GM18498 (cell line): Measurements from ENCODE around the gene HNRNPA3.
A peak's percentile ranks its signal among the peaks of the same experiment; 100 is the strongest.
"Not testable (repeated sequence)": the region's sequence is repeated elsewhere in the genome, so short reads cannot be mapped to it uniquely, and the experiment has no call there.

Experiments
- ATAC-seq: cut with Tn5 transposase; IDR thresholded peaks from one replicate; pipeline ENCODE4 v1.9.1; 2021; ENCODE audit warnings: mild to moderate bottlenecking, moderate library complexity; ENCODE audit not compliant: unreplicated experiment

Gene HNRNPA3

GRCh38 chr2:177212106-177212890, at the start of gene HNRNPA3:
TSS of gene HNRNPA3 (plus strand) at chr2:177212794. CDS start at chr2:177212800, 6 bp downstream.
- peak; percentile 90 for ATAC-seq

DNA sequence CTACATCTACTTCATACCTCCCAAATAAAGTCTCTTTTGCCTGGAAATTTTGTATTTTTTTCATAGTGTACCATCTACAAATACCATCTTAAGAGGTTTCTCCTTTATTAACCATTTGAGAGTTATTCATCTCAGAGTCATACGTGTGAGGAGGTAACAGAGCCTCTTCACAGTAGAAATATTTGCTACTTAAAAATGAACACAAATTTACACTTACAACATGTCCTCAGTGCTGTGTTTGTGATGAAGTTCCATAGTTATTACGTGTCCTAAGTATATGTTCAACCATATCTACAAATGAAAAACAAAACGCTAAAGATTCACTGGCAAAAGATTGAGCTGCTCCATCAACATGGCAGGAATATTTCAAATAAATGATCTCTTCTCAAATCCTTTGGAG, 48.5 kb upstream of the HNRNPA3 start:
- ATAC-seq = no peak

GRCh38 chr2:177164584-177165052, 48.0 kb upstream of the HNRNPA3 start:
- ATAC-seq = peak; percentile 59

DNA sequence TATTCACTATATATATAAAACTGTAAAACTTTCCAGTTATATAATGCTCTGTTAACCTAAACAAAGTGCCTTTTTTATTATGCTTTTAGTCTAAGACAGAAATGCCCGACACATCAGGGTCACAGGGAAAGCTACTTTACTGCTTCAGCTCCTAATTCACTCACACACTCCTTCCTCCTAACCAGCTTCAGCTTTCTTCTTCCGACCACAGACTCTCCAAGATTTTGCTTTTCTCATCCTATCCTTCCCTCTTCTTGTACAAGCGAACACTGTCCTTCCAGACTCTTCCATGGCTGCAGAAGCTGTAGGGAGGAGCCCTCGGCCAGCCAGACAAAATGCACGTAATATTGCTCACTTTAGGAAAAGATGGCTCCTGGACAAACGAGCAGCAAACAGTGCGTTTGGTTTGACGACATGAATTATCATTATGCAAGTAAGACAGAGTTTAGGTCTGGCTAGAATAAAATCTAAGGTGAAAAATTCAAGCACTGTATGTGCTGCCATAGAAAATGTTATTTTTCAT, 47.5 kb upstream of the HNRNPA3 start:
- no peak for ATAC-seq

DNA sequence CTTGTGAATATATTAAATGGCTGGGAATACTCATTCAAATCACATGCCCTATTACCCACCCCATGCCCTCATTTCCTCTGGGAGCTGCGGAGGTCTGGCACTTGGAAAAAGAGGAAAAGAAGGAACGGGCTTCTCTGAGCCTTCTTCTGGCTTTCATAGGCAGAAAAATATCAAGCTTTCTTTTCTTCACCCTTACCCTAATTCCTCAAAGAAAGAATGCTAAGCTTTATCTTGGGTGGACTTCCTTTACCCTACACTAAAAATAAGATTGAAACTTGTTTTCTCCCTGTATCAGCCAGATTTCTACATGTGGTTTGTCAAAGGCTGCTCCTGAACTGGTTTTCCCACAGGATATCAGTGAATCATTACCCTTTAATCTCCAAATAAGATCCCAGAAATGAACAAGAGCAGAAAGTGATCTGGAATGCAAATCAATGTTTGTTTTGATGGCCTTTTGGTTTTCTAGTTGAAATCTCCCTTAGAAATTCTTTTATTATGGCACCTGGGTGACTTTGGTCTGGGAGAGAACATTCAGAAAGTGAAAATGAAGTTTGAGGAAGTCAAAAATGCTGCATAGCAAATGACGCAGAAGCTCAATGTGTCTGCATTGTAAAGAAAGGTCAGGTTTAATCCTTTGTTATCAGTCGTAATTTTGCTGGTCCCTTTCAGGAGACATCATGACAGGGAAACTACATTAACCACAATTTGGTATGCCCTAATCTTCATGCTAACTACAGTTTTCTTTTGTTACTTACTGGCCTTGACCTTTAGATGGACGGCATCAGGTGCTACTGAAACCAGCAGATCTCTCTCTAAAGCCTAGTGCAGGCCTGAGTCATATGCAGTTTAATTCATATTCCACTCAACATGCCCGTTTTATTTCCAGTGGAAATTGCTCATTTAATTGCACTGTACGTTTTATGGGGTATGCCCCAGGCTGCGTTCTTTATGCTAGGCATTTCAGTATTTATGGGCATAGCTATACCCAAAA, 46.6 kb upstream of the HNRNPA3 start:
- ATAC-seq = peak; percentile 49

DNA sequence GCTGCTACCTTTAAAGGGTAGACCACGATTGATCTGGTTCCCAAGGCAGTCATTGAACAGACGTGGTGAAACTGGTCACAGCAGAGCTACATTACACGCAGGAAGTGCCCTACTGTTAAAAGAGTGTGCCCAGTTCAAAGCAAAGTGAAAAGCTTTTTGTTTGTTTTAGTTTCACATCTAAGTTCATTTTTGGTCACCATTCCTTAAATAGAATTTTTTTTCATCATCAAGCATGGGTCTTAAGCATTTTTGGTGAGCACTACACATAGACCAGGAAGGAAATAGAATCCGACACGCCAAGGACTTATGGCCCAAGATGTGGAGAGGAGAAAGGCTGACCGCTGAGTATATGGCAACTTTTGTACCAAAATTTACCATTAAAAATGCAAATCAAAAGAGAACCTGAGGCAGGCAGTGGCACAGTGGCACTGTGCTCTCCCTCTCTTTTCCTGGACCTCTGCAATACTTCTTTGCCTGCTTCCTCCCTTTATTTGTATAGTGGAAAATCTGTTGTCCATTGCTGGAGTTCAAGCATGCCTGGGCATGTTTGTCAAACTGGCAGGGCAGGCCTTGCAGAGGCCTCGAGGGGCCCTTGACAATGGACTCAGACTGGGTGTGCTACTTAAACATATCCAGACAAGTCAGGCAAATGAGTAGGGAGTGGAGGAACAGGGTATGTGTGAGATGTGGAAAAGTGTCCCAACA, 42.6 kb upstream of the HNRNPA3 start:
- peak; percentile 82 for ATAC-seq

DNA sequence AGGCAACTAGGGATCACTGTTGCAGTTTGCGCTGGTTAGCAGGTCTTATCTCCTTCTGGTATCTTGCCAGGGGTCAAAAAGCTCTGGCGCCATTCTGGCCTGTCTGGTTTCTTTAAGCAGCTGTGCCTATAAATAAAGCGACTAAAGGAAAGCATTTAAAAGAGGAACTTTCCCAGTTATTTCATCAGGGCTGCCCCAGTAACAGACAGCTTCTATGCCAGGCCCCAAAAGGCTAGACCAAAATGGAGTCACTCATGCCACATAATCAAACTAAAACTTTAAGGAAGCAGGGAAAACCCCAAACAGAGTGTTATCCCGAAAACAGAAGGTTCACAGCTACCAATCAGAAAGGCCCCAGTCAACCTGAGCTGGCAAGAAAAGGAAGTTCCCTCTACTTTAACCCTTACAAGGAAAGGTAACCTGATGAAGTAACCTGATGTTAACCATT, 41.2 kb upstream of the HNRNPA3 start:
- no peak for ATAC-seq

DNA sequence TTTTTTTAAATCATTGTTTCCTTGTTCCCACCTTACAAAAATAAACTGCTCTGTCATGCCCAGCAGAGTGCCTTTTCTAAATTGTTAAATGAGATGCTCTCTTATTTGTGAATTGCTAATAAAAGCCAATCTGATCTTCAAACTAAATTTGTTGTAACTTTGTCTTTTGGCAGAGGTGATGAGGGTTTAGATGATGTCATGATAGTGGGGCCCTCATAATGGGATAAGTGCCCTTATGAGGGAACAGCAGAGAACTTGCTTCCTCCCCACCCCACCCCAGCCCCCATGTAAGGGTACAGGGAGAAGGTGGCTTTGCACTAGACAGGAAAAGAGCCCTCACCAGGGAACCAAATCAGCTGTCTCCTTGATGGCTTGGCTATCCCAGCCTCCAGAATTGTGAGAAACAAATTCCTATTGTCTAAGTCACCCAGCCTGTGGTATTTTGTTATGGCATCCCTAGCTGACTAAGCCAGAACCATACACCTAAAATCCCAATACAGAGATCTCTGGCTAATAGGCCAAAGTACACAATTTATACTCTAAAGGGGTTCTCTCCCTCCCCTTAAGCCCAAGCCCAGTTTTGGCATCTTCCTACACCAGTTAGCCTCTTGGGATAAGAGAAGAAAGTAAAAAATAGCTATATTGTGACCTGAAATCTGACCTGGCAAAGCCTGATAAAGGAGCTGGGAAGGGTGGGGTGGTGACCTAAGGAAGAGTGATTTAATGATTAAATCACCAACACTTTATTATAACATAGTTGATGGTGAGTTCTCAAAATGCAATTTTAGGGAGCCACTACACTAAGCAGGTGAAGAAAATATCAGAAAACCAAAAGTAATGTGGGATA, 40.3 kb upstream of the HNRNPA3 start:
- no peak for ATAC-seq

DNA sequence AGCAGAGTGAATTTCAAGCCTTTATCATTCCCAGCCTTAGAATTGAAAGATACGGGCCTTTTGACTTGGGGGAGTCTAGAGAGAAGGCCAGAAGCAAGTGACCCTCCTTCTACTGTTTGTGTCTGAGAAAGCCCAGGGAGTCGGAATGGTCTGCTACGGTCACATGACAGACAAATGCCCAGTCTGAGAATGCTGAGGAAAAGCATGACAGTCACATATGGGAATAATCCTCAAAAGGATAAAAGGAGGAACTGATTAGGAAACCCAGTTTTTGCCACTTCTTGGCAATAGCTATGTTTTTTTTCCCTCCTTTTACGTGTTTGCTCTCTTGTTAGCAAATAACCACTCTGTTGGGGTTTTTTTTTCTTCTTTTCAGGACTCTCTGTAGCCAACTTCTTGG, 38.1 kb upstream of the HNRNPA3 start:
- no peak for ATAC-seq

DNA sequence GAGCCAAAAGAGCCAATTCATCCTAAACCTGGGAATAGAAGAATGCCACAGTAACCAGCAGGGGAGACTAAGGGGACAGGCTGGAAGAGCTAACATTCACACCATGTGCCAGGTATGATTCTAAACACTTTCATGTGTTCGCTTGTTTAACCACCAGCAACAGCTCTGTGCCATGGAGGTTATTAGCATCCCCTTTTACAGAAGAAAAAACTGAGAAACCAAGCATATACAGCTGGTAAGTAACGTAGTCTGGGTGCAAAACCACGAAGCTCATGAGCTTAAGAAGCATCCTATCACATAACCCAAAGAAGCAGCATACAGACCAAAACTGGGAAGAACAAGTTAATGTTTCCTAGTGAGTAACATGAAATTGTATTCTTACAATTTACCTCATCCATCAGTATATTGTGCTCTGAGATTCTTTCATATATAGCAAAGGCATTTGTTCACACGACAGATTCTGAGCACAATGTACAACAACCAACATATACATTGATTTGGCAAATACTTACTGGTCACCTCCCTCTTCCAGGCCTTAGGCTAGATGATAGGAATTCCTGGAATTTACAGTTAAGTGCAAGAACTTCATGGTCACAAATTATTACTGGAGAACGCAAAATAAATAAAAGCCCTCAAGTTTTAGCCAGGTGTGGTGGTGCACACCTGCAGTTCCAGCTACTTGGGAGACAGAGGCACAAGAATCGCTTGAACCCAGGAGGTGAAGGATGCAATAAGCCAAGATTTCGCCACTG, 36.5 kb upstream of the HNRNPA3 start:
- no peak for ATAC-seq

- no peak for ATAC-seq
These were observed 33.8 kb upstream of the HNRNPA3 start for GRCh38 chr2:177178797-177179196.

DNA sequence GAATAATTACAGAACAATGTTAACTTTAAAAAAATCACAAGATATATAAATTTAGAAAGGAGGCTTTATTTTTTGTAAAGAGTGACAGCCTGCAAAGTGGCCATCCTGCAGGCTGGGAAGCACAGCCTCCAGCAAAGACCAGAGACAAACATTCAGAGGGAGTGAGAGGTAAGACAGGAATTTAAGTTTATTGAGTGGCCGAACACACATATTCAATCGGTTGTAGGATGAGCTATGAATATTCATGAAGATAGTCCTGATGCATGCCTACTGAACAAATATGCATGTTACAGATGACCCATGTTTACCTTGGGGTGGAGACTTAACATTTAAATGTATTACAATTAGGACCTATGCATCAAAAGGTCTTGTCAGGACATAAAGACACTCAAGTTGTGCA, 33.4 kb upstream of the HNRNPA3 start:
- no peak for ATAC-seq

DNA sequence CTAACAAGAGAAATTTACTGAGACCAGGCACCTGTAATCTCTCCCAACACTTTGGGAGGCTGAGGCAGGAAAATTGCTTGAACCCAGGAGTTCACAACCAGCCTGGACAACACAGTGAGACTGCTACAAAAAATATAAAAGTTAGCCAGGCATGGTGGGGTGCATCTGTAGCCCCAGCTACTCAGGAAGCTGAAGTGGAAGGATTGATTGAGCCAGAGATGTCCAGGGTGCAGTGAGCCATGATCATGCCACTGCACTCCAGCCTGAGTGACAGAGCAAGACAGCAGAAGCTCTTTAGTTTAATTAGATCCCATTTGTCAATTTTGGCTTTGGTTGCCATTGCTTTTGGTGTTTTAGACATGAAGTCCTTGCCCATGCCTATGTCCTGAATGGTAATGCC, 32.9 kb upstream of the HNRNPA3 start:
- ATAC-seq = not testable (repeated sequence)

DNA sequence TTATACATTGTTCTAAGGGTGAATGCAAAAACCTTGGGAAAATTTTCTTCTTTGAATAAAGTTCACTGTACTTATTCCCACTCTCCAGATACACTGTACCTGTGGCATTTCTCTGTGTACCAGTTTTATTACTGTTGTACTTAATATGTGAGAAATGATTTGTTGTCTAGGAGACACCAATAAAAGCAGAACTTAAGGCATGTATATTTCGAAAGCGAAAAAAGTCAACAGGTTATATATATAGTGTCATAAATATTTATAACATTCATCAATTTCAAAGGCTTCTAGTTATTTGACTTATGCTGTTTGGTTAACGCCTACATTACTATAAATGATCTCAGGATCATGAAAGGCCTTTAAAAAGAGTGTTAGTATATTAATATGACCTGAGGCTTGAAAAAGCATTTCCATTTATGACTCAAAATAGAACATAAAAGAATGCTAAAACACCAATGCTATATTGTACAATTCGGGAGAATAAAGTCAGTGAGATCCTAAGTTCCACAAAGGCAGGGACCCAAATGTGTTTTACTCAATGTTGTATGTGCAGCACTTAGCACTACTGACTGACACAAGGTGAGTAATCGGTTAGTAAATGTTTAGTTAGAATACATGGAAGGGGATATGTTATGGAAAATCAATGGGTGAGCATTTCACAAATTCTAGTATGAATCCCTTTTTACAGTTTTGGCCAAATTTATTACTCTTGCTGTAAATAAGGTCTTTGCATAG, 32.2 kb upstream of the HNRNPA3 start:
- ATAC-seq = no peak

GRCh38 chr2:177183860-177184259, 28.7 kb upstream of the HNRNPA3 start:
- no peak for ATAC-seq

DNA sequence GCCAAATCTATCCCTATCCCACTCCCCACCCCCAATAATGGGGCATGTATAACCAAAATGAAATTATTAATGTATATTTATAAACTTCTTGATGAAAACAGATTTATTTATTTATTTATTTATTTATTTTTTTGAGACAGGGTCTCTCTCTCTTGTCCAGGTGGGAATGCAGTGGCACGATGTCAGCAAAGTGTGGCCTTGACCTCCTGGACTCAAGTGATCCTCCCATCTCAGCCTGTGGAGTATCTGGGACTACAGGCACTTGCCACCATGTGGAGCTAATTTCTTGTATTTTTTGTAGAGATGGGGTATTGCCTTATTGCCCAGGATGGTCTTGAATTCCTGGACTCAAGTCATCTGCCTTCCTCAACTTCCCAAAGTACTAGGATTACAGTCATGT, 28.0 kb upstream of the HNRNPA3 start:
- no peak for ATAC-seq

DNA sequence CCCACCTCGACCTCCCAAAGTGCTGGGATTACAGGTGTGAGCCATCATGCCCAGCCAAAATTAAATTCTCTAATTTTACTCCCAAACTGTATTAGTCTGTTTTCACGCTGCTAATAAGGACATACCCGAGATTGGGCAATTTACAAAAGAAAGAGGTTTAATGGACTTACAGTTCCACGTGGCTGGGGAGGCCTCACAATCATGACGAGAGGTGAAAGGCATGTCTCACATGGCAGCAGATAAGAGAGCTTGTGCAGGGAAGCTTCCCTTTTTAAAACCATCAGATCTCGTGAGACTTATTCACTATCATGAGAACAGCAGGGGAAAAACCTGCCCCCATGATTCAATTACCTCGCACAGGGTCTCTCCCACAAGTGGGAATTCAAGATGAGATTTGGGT, 26.6 kb upstream of the HNRNPA3 start:
- not testable (repeated sequence) for ATAC-seq

GRCh38 chr2:177187631-177188312, 24.8 kb upstream of the HNRNPA3 start:
- ATAC-seq = no peak
